H1 (cell line): ENCODE measurements around the gene STAT5A. TPM values are rescaled to one million over a fixed set of nuclear protein-coding genes. Genes with fewer than 3 reads are reported as not detected.

ENCODE experiments used
- CTCF ChIA-PET: fragments of 300-600 bp; sonication (Branson Sonifier 250); formaldehyde crosslinking; loops from one replicate; lab custom pipeline; 2021; ENCODE audit not compliant: partially characterized antibody; lab: Charles Lee
- POLR2A ChIA-PET: fragments of 300-600 bp; sonication (Branson Sonifier 250); formaldehyde crosslinking; loops from one replicate; lab custom pipeline; 2021; ENCODE audit warnings: inconsistent platforms; ENCODE audit not compliant: partially characterized antibody; lab: Charles Lee
- DNase-seq, 2 experiments: peaks; one replicate each; pipeline versions ENCODE4 v3.0.0 to v3.0.0-alpha.2; 2010 to 2022; ENCODE audit warnings: low spot score in 2 of 2, low read depth in 1 of 2, mixed read lengths in 1 of 2
- FAIRE-seq: peaks from 2 replicates; lab custom pipeline; 2011; peaks lifted over from hg19 to GRCh38; lab: Jason Lieb, UNC
- H2AFZ ChIP-seq: 2 replicates; pipeline ENCODE4 v1.8.1; 2012; ENCODE audit warnings: low read length, inconsistent platforms
- H2AK5ac ChIP-seq: 2 replicates; pipeline ENCODE4 v1.6.1; 2013; ENCODE audit warnings: low read depth, low read length
- H2BK120ac ChIP-seq: replicated peaks from 2 replicates; pipeline ENCODE3; 2013; ENCODE audit warnings: low read depth, low read length, inconsistent platforms
- H2BK12ac ChIP-seq: 2 replicates; pipeline ENCODE4 v1.6.1; 2013; ENCODE audit warnings: low read depth, low read length
- H2BK15ac ChIP-seq: 2 replicates; pipeline ENCODE4 v1.6.1; 2013; ENCODE audit warnings: low read length
- H2BK20ac ChIP-seq: 2 replicates; pipeline ENCODE4 v1.6.1; 2013; ENCODE audit warnings: low read length
- H2BK5ac ChIP-seq: 2 replicates; pipeline ENCODE4 v1.6.1; 2013; ENCODE audit warnings: low read depth, low read length
- H3K14ac ChIP-seq: 2 replicates; pipeline ENCODE4 v1.6.1; 2013; ENCODE audit warnings: inconsistent platforms; ENCODE audit not compliant: insufficient read length
- H3K18ac ChIP-seq: 2 replicates; pipeline ENCODE4 v1.6.1; 2013; ENCODE audit warnings: low read length; ENCODE audit errors: extremely low read depth
- H3K23ac ChIP-seq: 2 replicates; pipeline ENCODE4 v1.6.1; 2013; ENCODE audit warnings: inconsistent platforms; ENCODE audit not compliant: insufficient read length
- H3K23me2 ChIP-seq: 2 replicates; pipeline ENCODE4 v1.6.1; 2013; ENCODE audit warnings: low read depth, low read length
- H3K27ac ChIP-seq: 2 replicates; pipeline ENCODE4 v1.6.1; 2011; ENCODE audit warnings: low read depth, low read length, inconsistent platforms
- H3K27me3 ChIP-seq, 4 experiments: replicated peaks in 1 of 4; 1 replicate in 1 of 4; 2 replicates in 3 of 4; pipeline versions ENCODE4 v1.6.1 to v1.8.1; 2011 to 2013; ENCODE audit warnings: low read length in 3 of 4, mild to moderate bottlenecking in 3 of 4, inconsistent platforms in 2 of 4, mixed read lengths in 2 of 4, moderate library complexity in 1 of 4; ENCODE audit not compliant: control insufficient read depth in 3 of 4, insufficient read depth in 3 of 4; ENCODE audit errors: extremely low read depth in 1 of 4
- H3K36me3 ChIP-seq, 4 experiments: 2 replicates each; pipeline versions ENCODE4 v1.6.1 to v1.8.1; 2011 to 2013; ENCODE audit warnings: mild to moderate bottlenecking in 4 of 4, low read length in 3 of 4, moderate library complexity in 2 of 4, control low read depth in 1 of 4, inconsistent platforms in 1 of 4; ENCODE audit not compliant: insufficient read depth in 4 of 4, control insufficient read depth in 2 of 4
- H3K4ac ChIP-seq: replicated peaks from 2 replicates; pipeline ENCODE3; 2013; ENCODE audit warnings: low read length, low read depth, mixed read lengths, inconsistent platforms; ENCODE audit not compliant: insufficient read length
- H3K4me1 ChIP-seq, 4 experiments: replicated peaks in 1 of 4; 1 replicate in 1 of 4; 2 replicates in 3 of 4; pipeline versions ENCODE4 v1.6.1 to v1.8.1; 2011 to 2013; ENCODE audit warnings: low read length in 3 of 4, inconsistent platforms in 2 of 4, mixed read lengths in 1 of 4; ENCODE audit not compliant: insufficient read depth in 4 of 4, control insufficient read depth in 3 of 4
- H3K4me2 ChIP-seq, 2 experiments: 2 replicates each; pipeline versions ENCODE4 v1.6.1 to v1.8.1; 2011 to 2013; ENCODE audit warnings: low read depth in 2 of 2, low read length in 2 of 2, control low read depth in 1 of 2, inconsistent platforms in 1 of 2, mild to moderate bottlenecking in 1 of 2; ENCODE audit not compliant: insufficient read depth in 1 of 2
- H3K4me3 ChIP-seq, 4 experiments: fragments of 200-600, 300-600 bp in 1 of 4; sonication (generic), shearing (Covaris generic), sonication (Bioruptor Twin) in 1 of 4; 2 replicates each; pipeline versions ENCODE4 v1.5.1 to v1.8.1; 2011 to 2016; ENCODE audit warnings: low read length in 4 of 4, low read depth in 3 of 4, control low read depth in 2 of 4, inconsistent platforms in 2 of 4, mild to moderate bottlenecking in 2 of 4, mixed read lengths in 1 of 4, moderate library complexity in 1 of 4; ENCODE audit not compliant: insufficient read depth in 2 of 4; ENCODE audit errors: extremely low read depth in 1 of 4
- H3K56ac ChIP-seq: replicated peaks from 2 replicates; pipeline ENCODE3; 2013; ENCODE audit warnings: low read depth, mild to moderate bottlenecking, mixed read lengths, low read length, inconsistent platforms; ENCODE audit not compliant: insufficient read length
- H3K79me1 ChIP-seq: 2 replicates; pipeline ENCODE4 v1.6.1; 2013; ENCODE audit warnings: low read depth, low read length, control low read depth
- H3K79me2 ChIP-seq, 2 experiments: 2 replicates each; pipeline versions ENCODE4 v1.6.1 to v1.8.1; 2012 to 2013; ENCODE audit warnings: low read length in 2 of 2, mild to moderate bottlenecking in 2 of 2, inconsistent platforms in 1 of 2; ENCODE audit not compliant: insufficient read depth in 2 of 2, control insufficient read depth in 1 of 2
- H3K9ac ChIP-seq, 4 experiments: replicated peaks in 1 of 4; 1 replicate in 1 of 4; 2 replicates in 3 of 4; pipeline versions ENCODE4 v1.6.1 to v1.8.1; 2011 to 2013; ENCODE audit warnings: low read depth in 3 of 4, low read length in 3 of 4, control low read depth in 2 of 4, mild to moderate bottlenecking in 2 of 4, moderate library complexity in 2 of 4, inconsistent platforms in 1 of 4; ENCODE audit errors: extremely low read depth in 1 of 4
- H3K9me3 ChIP-seq, 2 experiments: 2 replicates each; pipeline versions ENCODE4 v1.6.1 to v1.8.1; 2012 to 2013; ENCODE audit warnings: mild to moderate bottlenecking in 2 of 2, moderate library complexity in 2 of 2, control low read depth in 1 of 2, inconsistent platforms in 1 of 2, low read depth in 1 of 2, low read length in 1 of 2, mixed read lengths in 1 of 2; ENCODE audit not compliant: insufficient read depth in 2 of 2
- H4K20me1 ChIP-seq, 2 experiments: replicated peaks in 1 of 2; 2 replicates each; pipeline versions ENCODE3 to v1.8.1; 2011 to 2013; ENCODE audit warnings: inconsistent platforms in 2 of 2, low read length in 2 of 2, mild to moderate bottlenecking in 1 of 2; ENCODE audit not compliant: insufficient read depth in 2 of 2, control insufficient read depth in 1 of 2
- H4K5ac ChIP-seq: 2 replicates; pipeline ENCODE4 v1.6.1; 2013; ENCODE audit warnings: low read length, low read depth, mixed read lengths, inconsistent platforms; ENCODE audit not compliant: insufficient read length
- H4K8ac ChIP-seq: 2 replicates; pipeline ENCODE4 v1.8.0; 2013; ENCODE audit warnings: mild to moderate bottlenecking, moderate library complexity, low read length, inconsistent platforms; ENCODE audit not compliant: insufficient read depth; ENCODE audit errors: extremely low read depth
- H4K91ac ChIP-seq: replicated peaks from 2 replicates; pipeline ENCODE3; 2013; ENCODE audit warnings: low read length, mixed read lengths, inconsistent platforms; ENCODE audit not compliant: insufficient read length
- CBX8 ChIP-seq: fragments of 300-800, 300-1000 bp; sonication (generic); IDR thresholded peaks from 2 replicates; pipeline ENCODE4 v1.7.1; 2016; ENCODE audit warnings: low read depth, low read length, borderline replicate concordance
- CTBP2 ChIP-seq: IDR thresholded peaks from 2 replicates; pipeline ENCODE4 v1.7.0; 2011; ENCODE audit warnings: borderline replicate concordance, mild to moderate bottlenecking, moderate library complexity, mixed read lengths, low read length; ENCODE audit not compliant: insufficient read depth, insufficient read length
- EP300 ChIP-seq, 2 experiments: IDR thresholded peaks; 1 replicate in 1 of 2; 2 replicates in 1 of 2; pipeline ENCODE4 v1.6.1; 2011 to 2012; ENCODE audit warnings: low read depth in 2 of 2, low read length in 2 of 2, mild to moderate bottlenecking in 2 of 2, borderline replicate concordance in 1 of 2, inconsistent platforms in 1 of 2, moderate library complexity in 1 of 2
- FOSL1 ChIP-seq: IDR thresholded peaks from 2 replicates; pipeline ENCODE4 v1.6.1; 2011; ENCODE audit warnings: mild to moderate bottlenecking, low read depth, low read length, moderate library complexity; ENCODE audit not compliant: insufficient read depth
- JUN ChIP-seq: IDR thresholded peaks from 2 replicates; pipeline ENCODE4 v1.6.1; 2011; ENCODE audit warnings: low read depth, mild to moderate bottlenecking, improper control_type of control experiment, low read length
- RXRA ChIP-seq: IDR thresholded peaks from 2 replicates; pipeline ENCODE4 v1.6.1; 2011; ENCODE audit warnings: low read depth, mild to moderate bottlenecking, low read length, moderate library complexity; ENCODE audit not compliant: insufficient read depth
- SP4 ChIP-seq: IDR thresholded peaks from 2 replicates; pipeline ENCODE4 v1.6.1; 2012; ENCODE audit warnings: low read length, inconsistent platforms
- SUZ12 ChIP-seq: fragments of 200-600 bp; sonication (generic); IDR thresholded peaks from 2 replicates; pipeline ENCODE4 v1.6.1; 2012; ENCODE audit warnings: mild to moderate bottlenecking, inconsistent platforms, low read length, moderate library complexity, mixed read lengths
- WGBS, 2 experiments: shearing (Covaris generic) in 1 of 2; methylation state at CpG; one replicate each; pipeline versions ENCODE4 v1.1.6 to v1.1.7; 2013 to 2015; ENCODE audit warnings: low lambda C conversion rate in 2 of 2, mixed read lengths in 2 of 2, inconsistent platforms in 1 of 2, low coverage in 1 of 2, missing lambda C conversion rate in 1 of 2; ENCODE audit not compliant: insufficient replicate concordance in 2 of 2, insufficient coverage in 1 of 2, insufficient read length in 1 of 2; ENCODE audit errors: extremely low coverage in 1 of 2, missing lambda C conversion rate in 1 of 2; 5-methylcytosine and 5-hydroxymethylcytosine counted together
- polyA plus RNA-seq, 7 experiments: library from polyadenylated mRNA; depleted of rRNA in 3 of 7; stranded (reverse) in 5 of 7; unstranded in 2 of 7; fragments of >200 nt in 5 of 7; fragments of 200-250 nt in 2 of 7; gene quantifications; 1 replicate in 5 of 7; 2 replicates in 1 of 7; 4 replicates in 1 of 7; pipeline versions ENCODE4 v1.2.1 to v1.2.3, GENCODE V29; 2011 to 2013; ENCODE audit warnings: missing spikeins in 2 of 7, mixed read lengths in 2 of 7
- total RNA-seq: library from RNA; stranded (reverse); fragmentation: NEBNext Ultra II Directional; extraction: Animal tissue kit (Norgen Biotek cat#: 25700); gene quantifications from 2 replicates; pipeline ENCODE4 v1.2.1, GENCODE V29; 2021
- TF ChIP-seq, protein P1 (sequence below): IDR thresholded peaks from 2 replicates; pipeline ENCODE4 v1.6.1; 2012; ENCODE audit warnings: inconsistent platforms

STAT5A gene
- total and polyA plus RNA-seq, 2 of the 8 experiments (the other 6 are each of a cell fraction or from before 2014, with no cell fraction given) = 4.2 to 5.4 TPM

- H3K4me1 ChIP-seq = peaks cover 5 to 19% (median 6%) of the 10 kb centered on the region in 4 experiments; a peak in 6 of 7 replicates
- H4K5ac ChIP-seq = no peak overlapping the region
- no peak overlapping the region for H3K14ac ChIP-seq
- no peaks in the 10 kb centered on the region for H3K27me3 ChIP-seq
- H2BK20ac ChIP-seq = no peak overlapping the region
- no peaks in the 10 kb centered on the region for H3K36me3 ChIP-seq
- H2AFZ ChIP-seq = no peak overlapping the region
- no peak for FAIRE-seq
- no peak overlapping the region for H2AK5ac ChIP-seq
- DNase-seq = no peak
- WGBS, 2 experiments = 93% methylated on average over 19 of the region's 19 CpGs; no CpG with 5 or more reads in 1 of the 2 experiments
- H2BK15ac ChIP-seq = no peak overlapping the region
- H3K79me2 ChIP-seq = no peaks in the 10 kb centered on the region
- no peak for TF ChIP-seq CTBP2
- no peak for TF ChIP-seq EP300 (IDR thresholded peaks at IDR 0.05; ENCODE audit: borderline replicate concordance in 1 of 2, low read depth in 2 of 2, low read length in 2 of 2)
- TF ChIP-seq JUN = no peak
- TF ChIP-seq FOSL1 = no peak
- TF ChIP-seq, protein P1, sequence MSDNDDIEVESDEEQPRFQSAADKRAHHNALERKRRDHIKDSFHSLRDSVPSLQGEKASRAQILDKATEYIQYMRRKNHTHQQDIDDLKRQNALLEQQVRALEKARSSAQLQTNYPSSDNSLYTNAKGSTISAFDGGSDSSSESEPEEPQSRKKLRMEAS = no peak
- no peak for TF ChIP-seq SUZ12
- TF ChIP-seq CBX8 = no peak
- no peak for TF ChIP-seq SP4
- no peak for TF ChIP-seq RXRA
- ChIA-PET CTCF (interaction anchor here (1.0 to 24.6 kb wide), 4 partner anchors 15 to 99 kb away, joined by 3 to 542 read pairs (median 16); no protein-coding TSS in a partner anchor), POLR2A (no interaction called here)
- H3K4ac ChIP-seq = no peak overlapping the region
- no peaks in the 10 kb centered on the region for H3K9me3 ChIP-seq
- H4K91ac ChIP-seq = no peak overlapping the region
- H3K4me3 ChIP-seq = no peak overlapping the region
- no peak overlapping the region for H3K23ac ChIP-seq
- H3K9ac ChIP-seq = no peak overlapping the region
- no peak overlapping the region for H2BK5ac ChIP-seq
- no peaks in the 10 kb centered on the region for H4K20me1 ChIP-seq
- no peaks in the 10 kb centered on the region for H3K23me2 ChIP-seq
- H3K79me1 ChIP-seq = no peaks in the 10 kb centered on the region
- H2BK12ac ChIP-seq = no peak overlapping the region
- no peak overlapping the region for H3K27ac ChIP-seq
- H2BK120ac ChIP-seq = no peak overlapping the region
- H3K18ac ChIP-seq = no peak overlapping the region
- H3K56ac ChIP-seq = no peak overlapping the region
- H3K4me2 ChIP-seq = no peak overlapping the region
- H4K8ac ChIP-seq = no peak overlapping the region; the same call in 1 of the 2 replicates
Observed at GRCh38 chr17:42307362-42307927, 19.1 kb downstream of the STAT5A start.
